Measurements from ENCODE around the gene LRFN5.
"Not testable (repeated sequence)": the region's sequence is repeated elsewhere in the genome, so short reads cannot be mapped to it uniquely, and the experiment has no call there.

The LRFN5 gene

DNA sequence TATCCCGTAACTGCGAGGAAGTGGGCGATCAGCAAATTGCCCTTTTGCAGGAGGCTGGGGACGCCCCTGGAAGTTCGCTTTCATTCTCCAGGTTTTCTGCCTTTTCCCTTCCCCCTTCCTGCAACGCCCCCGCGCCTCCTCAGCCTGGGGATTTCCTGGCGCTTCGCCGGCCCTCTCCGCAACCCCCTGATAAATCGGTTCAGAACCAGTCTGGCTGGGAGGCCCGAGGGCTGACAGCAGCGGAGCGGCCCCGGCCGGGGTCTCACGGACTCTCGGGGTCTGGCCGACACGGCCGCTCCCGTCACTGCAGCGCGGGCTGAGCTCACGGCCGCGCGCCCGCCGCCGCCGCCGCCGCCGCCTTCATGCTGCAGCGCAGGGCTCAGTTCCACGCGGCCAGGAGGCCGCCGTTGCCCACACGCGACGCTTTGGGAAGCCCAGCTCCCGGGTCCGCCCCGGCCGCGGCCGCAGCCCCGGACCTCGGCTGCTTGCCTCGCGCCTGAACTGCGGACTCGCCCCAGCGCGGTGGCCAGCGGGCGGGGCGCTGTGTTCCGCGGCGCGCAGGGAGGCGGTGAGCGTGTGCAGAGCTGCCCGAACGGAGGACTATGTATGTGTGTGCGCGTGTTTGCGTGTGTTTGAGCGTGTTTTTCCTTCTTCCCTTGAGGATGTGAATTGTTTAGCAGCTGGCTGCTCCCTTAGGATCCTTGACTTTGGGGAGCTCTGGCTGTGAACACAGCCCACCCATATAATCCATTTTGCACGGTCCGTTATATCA, at the start of gene LRFN5:
Gene LRFN5, plus strand, starts transcription at position 345 of the 772 bp plus-strand sequence.
- DNase-seq: no peak

DNA sequence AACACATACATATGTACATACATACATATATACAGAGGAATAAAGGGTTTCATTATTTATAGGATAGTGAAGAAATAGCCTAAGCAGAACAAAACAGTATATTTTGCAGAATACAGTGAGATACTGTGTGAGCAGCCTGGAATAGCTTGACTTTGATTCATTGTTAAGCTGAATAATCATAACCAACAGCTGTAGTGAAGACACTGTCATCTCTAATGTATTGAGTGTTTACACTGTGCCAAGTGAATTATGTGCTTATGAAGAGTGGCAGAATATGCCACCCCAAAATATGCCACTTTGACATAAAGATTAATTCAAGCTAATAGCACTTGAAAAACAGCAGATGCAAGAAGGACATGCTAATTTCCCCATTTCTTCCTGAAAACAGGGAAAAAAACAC, 48.2 kb upstream of the LRFN5 start:
- no peak for DNase-seq

DNA sequence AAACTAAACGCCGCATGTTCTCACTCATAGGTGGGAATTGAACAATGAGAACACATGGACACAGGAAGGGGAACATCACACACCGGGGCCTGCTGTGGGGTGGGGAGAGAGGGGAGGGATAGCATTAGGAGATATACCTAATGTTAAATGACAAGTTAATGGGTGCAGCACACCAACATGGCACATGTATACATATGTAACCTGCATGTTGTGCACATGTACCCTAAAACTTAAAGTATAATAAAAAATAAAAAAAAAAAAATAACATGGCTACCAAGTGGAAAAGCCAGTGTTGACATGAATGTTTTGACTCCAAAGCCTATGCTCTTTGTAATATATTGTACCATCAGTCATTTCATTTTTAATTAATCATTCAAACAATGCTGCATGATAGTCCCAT, 39.8 kb upstream of the LRFN5 start:
- DNase-seq: not testable (repeated sequence)

DNA sequence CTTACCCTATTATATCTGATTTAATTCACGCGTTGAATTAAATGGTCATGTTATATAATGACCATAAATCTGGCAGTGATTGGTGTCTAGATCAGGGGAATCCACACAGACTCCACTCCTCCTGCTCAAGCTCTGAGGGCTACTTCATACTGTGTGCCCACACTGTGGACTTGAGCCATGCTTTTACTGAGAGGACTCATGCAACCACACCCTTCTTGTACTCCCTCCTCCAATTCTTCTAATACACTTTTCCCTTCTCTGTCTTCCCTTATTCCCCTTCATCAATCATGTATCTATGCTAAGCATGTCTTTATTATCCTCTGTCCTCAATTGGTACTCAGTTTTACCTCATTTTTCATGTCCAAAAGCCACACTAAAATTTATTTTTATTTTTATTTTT, 37.7 kb upstream of the LRFN5 start:
- no peak for DNase-seq

DNA sequence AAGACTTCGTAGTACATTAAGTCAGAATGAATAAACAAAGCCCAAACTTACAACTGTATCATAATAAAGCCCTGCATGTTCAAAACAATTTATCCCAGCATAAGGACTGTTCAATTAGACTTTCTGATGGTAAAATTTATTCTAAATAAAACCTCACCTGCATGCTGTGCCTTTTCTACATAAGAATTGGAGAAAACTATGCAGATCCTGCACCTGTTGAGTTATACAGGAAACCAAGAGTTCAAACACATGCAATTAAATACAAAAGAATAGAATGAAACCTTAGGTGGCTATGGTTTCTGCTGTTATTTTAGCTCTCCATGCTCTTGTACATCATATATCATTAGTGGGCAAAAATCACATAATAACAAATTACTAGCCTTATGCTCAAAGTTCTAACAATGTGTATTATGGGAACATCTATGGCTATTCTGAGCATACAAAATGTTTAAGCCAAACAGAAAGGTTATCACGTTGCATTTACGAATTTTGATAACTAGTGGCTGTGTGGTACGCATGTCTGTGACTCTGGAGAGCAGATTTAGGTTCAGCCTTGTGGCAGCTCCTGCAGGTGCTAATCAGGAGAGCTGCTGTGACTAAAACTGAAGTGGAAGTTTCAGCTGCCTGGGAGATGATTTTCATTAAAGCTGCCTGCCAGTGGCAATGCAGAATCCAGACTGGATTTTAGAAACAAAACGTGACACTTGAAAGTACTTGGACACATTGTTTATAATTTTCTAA, 36.1 kb upstream of the LRFN5 start:
- no peak for DNase-seq

DNA sequence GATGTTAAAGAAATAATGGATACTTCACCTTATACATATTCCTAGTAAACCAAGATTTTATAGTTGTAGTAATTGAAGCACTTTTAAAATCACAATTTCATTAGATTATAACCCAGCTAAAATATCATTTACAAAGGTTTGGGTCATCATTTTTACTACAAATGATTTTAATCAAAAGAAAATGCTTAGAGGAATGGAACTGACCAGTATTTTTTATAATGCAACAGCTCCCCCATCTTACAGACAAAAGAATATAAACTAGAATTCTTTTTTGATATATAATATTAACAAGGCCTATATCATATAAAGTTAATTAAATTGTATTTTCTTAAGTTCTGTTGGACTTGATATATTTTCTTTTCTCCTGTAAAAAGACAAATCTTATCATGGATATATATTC, 20.4 kb upstream of the LRFN5 start:
- no peak for DNase-seq

DNA sequence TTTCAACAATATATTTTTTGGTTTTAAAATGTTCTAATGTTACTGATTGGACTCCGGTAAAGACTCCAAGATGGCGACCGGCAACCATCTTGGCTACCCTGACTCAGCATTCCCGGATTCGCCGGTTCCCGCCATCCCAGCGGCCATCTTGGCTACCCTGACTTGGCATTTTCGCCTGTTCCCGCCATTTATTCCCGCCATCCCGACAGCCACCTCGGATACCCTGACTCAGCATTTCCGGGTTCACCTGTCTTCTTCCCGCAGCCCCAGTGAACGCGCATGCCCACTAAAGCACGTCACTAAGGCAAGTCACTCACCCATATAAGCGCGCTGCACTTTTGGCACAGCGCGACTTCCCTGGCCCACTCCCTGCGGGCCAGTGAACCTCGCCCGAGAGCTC, 9.0 kb upstream of the LRFN5 start:
- DNase-seq: no peak

DNA sequence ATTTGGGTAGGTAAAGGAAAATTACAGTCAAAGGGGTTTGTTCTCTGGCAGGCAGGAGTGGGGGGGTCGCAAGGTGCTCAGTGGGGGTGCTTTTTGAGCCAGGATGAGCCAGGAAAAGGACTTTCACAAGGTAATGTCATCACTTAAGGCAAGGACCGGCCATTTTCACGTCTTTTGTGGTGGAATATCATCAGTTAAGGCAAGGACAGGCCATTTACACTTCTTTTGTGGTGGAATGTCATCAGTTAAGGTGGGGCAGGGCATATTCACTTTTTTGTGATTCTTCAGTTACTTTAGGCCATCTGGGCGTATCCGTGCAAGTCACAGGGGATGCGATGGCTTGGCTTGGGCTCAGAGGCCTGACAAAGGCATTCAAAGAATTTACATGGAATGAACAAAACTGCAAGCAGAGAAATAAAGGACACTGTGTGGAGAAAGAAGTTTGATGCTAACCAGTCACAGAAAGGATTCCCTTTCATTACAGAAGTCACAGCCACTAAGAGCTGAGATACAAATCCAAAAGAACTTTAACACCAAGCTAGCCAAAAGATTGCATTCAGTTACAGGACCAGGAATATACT, 6.8 kb upstream of the LRFN5 start:
- not testable (repeated sequence) for DNase-seq

DNA sequence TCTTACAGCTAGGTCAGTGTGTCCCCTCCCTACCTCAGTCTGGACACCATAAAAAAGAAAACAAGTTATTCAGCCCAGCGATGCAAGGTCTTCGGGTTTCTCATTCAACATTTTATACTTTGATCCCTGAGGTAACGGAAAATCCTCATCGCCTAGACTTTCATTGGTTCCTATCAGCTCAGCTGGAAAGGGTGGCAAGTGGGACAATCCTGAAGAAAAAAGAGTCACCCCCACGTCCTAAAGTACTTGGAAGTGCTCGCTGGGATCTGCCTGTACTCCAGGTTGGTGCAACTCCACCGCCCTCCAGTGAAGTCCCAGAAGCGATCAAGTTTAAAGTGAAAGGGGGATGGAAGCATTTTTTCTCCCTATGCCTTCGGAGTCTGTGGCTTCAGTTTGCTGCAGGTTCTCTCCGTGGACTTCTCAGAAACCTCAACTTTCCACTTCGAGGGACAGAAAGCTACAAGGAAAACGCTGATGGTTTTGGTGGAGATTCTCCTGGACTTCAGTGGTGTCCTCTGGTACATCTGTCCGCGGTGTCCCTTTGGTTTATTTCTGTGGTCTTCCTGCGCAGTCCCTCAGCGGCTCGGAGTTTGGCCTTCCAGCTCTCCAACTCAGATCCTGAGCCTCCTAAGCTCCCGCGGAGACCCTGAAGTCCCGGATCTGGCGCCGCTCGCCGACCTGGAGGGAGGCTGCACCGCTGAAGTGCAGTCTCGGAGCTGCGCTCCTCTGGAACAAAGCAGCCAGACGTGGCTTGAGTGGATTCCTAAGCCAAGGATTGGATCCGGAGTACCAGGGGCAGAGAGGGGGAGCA, 1.8 kb upstream of the LRFN5 start:
- DNase-seq: no peak

DNA sequence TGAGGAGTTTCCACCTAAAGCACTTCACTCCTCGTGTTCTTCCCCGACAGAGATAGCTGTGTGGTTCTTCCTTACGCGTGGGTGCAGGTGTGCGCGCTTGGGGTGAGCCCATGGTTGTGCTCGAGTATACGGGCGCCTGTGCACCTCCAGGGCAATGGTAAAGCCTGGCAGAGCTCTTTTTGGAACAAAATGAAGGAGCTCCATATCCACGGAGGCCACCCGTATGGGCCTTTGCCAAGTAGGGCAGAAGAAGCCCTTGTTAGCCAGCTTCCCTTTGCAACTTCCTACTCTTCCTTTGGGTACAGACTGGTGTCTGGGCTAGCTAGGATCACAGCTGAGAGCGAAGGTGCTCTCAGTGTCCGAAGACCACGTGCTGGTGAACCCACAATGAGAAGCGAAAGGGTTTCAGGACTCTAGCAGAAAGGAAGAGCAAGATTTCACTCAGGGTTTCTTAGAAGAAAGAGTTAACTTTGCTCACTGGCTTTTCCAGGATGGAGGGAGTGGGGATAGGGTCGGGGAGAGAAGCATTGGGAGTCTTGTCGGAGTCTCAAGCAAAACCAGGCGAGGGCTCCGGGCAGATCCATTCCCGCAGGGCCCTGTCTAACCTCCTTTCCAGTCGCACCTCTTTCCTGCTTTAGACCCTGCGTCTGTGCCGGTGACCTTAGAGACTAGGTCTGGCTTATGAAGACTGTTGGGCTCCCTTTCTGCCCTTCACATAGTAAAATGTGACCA, 960 bp upstream of the LRFN5 start:
- no peak for DNase-seq

DNA sequence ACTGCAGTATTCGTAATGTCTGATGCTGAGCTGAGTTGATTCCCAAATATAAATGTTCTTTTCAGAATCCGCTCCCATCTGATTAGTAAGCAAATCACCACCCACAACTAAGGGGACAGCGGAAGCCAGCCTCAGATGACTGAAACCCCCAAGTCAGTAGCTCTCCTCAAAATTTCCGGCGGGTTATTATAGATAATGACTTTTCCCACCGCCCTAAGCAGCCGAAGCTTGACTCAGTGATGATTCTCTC, 469 bp upstream of the LRFN5 start:
- DNase-seq: peak in 1 of 2 donors; percentile 4

DNA sequence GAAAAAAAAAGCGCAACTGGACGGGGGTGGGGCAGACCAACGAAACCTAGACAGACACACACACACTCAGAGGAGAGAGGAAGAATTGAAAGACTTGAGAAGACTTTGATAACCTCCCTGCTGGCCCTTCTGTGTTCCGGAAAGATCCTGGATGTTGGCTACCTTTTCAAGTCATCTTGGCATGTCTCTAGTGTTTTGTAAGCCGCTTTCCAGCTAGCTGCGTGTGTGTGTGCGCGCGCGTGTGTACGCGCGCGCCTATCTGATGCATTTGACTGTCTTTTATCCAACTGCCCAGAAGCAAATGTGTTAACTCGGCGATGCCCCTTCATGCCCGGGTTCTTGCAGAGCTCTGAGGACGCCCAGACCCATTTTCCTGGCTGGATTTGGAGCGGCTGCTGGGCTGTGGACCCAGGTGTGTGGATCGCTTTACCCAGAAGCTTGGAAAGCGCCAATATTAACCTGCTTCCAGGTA, 664 bp downstream of the LRFN5 start:
- no peak for DNase-seq

DNA sequence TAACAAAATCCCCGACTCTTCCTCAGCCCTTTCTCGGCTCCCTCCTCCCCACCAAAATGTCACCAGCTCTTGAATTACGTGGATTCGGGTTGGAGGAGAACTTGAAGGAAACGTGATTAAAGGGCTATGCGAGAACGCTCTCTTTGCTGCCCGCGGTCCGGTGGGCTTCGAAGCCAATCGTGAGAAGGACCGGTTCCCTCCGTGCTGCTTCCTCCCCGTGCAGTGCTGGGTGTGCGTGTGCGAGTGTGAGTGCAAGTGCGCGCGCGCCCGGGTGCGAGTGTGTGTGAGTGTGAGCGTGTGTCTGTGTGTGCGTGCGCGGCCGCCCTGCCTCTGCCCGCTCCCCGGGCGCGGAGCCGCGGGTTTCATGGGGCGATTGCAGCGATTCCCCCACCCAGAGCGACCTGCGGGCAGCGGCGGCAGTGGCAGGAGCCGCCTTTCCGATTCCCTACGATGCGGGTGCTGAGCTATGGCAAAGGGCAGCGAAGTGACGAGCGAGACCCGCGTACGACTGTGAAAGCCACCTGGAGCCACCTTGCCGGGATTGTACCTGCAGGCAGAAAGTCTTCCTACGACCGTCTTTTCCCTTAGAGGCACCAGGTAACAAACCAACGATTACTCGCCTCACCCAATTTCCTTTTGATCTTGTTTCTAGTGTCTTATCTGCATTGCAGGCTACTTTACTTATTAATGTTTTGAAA, 1.4 kb downstream of the LRFN5 start:
- no peak for DNase-seq

DNA sequence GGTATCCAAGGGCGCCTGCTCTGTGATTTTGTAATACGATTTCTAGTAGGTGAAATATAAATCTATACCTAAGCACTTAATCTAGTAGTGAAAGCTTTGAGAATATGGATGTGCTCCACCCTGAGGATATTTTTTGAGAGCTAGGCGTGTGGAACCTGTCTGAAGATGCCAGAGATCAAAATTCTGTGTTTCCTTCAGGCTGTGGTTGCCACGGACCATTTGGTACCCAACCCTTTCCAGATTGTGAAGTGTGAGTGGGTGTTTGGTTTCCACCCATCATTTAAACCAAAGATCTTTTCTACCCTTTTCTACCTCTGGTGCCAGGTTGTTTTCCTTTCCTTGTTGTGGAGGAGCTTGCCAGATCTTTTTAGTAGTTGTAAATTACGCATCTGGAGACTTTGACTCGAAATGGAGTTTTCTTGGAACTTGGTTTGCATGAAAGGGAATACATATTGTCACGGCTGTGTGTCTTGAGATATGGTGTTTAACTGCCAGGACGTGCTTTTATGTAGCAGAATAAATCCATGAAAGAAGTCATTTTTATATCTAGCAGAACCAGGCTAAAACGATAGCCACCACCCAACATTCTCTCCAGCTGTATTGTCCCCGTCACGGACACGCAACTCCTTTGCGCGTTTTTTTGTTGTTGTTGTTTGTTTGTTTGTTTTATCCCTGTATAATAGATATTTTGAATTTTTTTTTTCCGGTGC, 2.2 kb downstream of the LRFN5 start:
- no peak for DNase-seq

DNA sequence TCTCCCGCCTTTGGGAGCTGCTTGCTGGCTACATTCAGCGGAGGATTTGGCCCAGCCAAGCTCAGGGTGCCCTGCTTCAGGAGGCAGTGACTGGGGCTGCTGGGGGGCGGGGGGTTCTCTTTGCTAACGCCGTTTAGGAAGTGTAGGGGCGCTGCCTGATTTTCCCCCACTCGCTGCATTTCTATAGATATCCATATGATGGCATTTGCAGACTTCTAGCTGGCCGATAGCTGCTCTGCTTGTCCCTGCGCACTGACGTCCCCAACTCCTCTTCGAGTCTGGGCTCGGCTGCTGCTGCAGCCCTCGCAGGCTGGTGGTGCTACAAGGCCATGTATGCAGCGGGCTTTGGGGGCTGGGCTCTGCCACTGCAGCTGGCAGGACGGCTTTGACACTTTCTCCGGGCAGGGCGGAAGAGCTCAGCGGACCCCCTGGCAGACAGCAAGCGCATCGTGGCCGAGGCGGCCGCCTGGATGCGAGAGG, 3.1 kb downstream of the LRFN5 start:
- DNase-seq: no peak

DNA sequence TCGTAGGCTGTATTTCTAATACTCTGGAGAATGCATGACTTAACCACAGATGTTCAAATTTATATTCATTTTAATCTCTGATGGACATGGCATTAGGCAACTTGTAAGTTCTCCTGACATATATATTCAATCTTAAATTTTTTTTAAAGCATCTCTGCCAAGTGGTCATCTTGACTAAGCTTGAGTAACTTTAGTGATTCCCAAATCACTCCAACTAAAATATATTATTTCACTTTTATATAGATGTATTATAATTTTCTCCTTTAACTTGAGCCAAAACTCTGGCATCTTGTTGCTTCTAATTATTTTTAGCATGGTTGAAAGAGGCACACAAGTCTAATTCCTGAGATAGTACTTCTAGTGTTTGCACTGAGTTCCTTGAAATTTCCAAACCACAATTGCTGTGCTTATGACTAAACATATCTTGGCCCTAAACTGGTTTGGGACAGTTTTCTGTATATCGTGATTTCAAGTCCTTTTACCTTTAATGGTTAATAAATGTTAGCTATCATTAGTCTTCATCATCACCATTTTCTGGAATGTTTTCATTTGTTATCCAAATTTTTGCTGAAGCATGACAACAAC, 8.4 kb downstream of the LRFN5 start:
- DNase-seq: no peak

DNA sequence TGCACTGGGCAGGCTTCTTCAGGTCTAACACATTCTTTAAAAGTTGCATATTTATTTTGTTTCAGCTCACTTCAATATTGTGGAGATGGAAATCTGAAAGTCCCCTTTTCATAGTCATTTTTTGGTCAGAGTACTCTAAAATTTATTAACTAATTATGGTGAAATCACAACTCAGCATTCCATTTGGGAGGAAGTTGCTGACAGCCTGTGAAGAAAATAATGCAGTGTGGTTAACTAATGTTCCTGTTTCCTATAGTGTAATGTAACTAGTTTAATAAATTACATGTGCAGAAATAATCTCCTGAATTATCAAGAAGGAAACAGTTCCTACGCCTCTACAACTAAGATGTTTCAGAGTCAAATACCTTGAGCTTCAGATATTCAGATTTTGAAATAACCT, 17.1 kb downstream of the LRFN5 start:
- DNase-seq: no peak

DNA sequence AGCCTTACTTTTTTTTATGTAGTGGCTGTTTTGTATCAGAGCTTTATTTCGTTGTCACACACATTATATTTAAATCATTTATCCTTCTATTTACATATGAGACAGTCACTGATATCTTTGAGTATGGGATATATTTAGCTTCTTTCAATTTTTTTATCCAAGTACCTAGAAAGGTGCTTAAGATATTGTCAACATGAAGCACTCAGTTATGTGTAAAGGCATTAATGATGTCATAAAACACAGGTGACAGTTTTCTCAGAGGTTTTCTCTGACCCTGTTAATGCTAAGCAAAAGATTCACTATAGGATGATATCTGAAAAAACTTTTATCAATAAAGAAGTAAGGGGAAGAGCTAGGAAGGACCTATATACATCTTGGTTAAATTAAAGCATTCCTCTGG, 23.2 kb downstream of the LRFN5 start:
- DNase-seq: no peak

DNA sequence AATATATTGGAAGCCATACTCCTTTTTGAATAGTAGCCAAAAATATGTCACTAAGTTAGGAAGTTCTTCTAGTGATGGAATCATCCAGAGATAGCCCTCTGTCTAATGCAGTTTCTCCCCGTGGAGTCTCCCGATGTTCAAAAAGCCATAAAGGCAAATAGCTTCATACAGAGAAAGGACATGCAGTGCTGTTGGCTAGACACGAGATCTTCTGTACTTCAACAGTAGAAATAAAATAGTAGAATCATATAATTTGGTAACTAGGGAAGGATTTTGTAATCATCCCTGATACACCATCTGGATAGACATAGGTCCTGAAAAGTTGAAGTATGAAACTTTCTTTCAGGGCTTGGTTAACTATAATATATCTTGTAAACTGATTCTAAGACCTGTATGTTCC, 27.6 kb downstream of the LRFN5 start:
- no peak for DNase-seq

DNA sequence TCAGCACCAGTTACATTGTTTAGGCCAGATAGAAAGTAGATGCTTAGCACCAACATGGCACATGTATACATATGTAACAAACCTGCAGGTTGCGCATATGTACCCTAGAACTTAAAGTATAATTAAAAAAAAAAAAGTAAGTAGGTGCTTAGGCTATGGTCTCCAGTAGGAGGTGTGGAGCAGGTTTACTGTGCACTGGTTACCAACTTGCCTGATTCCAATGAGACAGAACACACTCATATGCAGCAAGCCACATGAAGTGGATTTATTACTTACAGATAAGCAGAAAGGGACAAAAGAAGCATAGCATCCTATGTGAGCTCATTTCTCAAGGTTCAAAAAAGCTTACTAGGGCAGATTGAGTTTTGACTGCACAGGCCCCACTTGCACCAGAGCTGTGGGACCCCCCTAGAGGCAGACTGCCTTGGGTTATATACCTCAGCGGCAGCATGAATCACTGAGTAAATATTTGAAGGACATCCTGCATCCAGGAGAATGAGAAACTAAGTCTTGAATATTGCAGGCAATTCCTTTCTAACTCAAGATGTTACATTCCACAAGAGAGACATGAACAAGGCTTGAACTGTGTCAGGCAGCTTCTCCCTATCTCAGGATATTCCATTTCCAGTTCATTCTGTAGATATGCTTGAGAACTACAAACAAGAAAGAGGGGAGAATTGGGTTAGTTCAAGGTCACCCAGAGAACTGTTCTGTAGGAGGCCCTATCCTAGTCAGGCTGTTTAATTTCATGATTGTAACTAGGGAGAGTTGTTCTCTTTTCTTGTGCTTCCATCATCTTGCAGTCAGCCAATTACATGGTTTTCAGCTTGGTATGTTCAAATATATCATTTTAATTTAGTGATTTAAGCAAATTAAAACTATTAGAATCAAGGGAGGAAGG, 30.1 kb downstream of the LRFN5 start:
- no peak for DNase-seq
